Measurements from ENCODE around the gene H6PD.

The H6PD gene

GRCh38 chr1:9257851-9258250, 23.3 kb downstream of the H6PD start:
- TF ChIP-seq CTCF (IDR thresholded peaks at IDR 0.05; ENCODE audit: borderline replicate concordance, insufficient read depth, low read depth, low read length) = no peak
- H3K4me3 ChIP-seq (ENCODE audit: low read depth, low read length) = no peak overlapping the region

GRCh38 chr1:9258629-9259028, 24.1 kb downstream of the H6PD start:
- H3K4me3 ChIP-seq (ENCODE audit: low read depth, low read length) = no peak overlapping the region
- no peak for TF ChIP-seq CTCF (IDR thresholded peaks at IDR 0.05; ENCODE audit: borderline replicate concordance, insufficient read depth, low read depth, low read length)

- H3K4me3 ChIP-seq (ENCODE audit: low read depth, low read length) = no peak overlapping the region
- TF ChIP-seq CTCF (IDR thresholded peaks at IDR 0.05; ENCODE audit: borderline replicate concordance, insufficient read depth, low read depth, low read length) = no peak
Measured at GRCh38 chr1:9260059-9260766, 25.6 kb downstream of the H6PD start.

GRCh38 chr1:9261496-9261895, 26.9 kb downstream of the H6PD start:
- H3K4me3 ChIP-seq (ENCODE audit: low read depth, low read length) = no peak overlapping the region
- no peak for TF ChIP-seq CTCF (IDR thresholded peaks at IDR 0.05; ENCODE audit: borderline replicate concordance, insufficient read depth, low read depth, low read length)

- no peak for TF ChIP-seq CTCF (IDR thresholded peaks at IDR 0.05; ENCODE audit: borderline replicate concordance, insufficient read depth, low read depth, low read length)
Measured at GRCh38 chr1:9262096-9262986, 27.8 kb downstream of the H6PD start.

GRCh38 chr1:9263276-9263855, 28.8 kb downstream of the H6PD start:
- no peak for TF ChIP-seq CTCF (IDR thresholded peaks at IDR 0.05; ENCODE audit: borderline replicate concordance, insufficient read depth, low read depth, low read length)
- H3K4me3 ChIP-seq (ENCODE audit: low read depth, low read length) = no peak overlapping the region

More at GRCh38 chr1:9262096-9262986, 27.8 kb downstream of the H6PD start:
- no peak overlapping the region for H3K4me3 ChIP-seq (ENCODE audit: low read depth, low read length)
